Smooth muscle cell (in vitro differentiated cells): Measurements from ENCODE around the gene PCDHA7. TPM values are rescaled to one million over a fixed set of nuclear protein-coding genes. Genes with fewer than 3 reads are reported as not detected.
"Not testable (repeated sequence)": the region's sequence is repeated elsewhere in the genome, so short reads cannot be mapped to it uniquely, and the experiment has no call there.

Source experiments
- DNase-seq: peaks from one replicate; lab custom pipeline; 2025; ENCODE audit not compliant: unreplicated experiment; lab: John Stamatoyannopoulos, UW
- H2AFZ ChIP-seq: fragments of 200-600 bp; sonication (generic); 2 replicates; pipeline ENCODE4 v1.6.0; 2016; ENCODE audit warnings: antibody characterized with exemption, low read depth, mild to moderate bottlenecking
- H3F3A ChIP-seq: fragments of 200-600 bp; sonication (generic); 2 replicates; pipeline ENCODE4 v1.6.0; 2017; ENCODE audit warnings: antibody characterized with exemption, low read depth
- H3K27ac ChIP-seq: fragments of 200-600 bp; sonication (generic); 2 replicates; pipeline ENCODE4 v1.5.1; 2016; ENCODE audit warnings: low read depth, mild to moderate bottlenecking
- H3K27me3 ChIP-seq: fragments of 200-600 bp; sonication (generic); 2 replicates; pipeline ENCODE4 v1.6.1; 2016; ENCODE audit warnings: low read depth, mild to moderate bottlenecking
- H3K36me3 ChIP-seq: fragments of 200-600 bp; sonication (generic); 2 replicates; pipeline ENCODE4 v1.5.1; 2016; ENCODE audit warnings: low read depth
- H3K4me1 ChIP-seq: fragments of 200-600 bp; sonication (generic); 2 replicates; pipeline ENCODE4 v1.5.1; 2016; ENCODE audit warnings: low read depth
- H3K4me2 ChIP-seq: fragments of 200-600 bp; sonication (generic); 2 replicates; pipeline ENCODE4 v1.6.0; 2016; ENCODE audit warnings: mild to moderate bottlenecking
- H3K4me3 ChIP-seq: fragments of 200-600 bp; sonication (generic); 2 replicates; pipeline ENCODE4 v1.5.1; 2016; ENCODE audit warnings: mild to moderate bottlenecking
- H3K79me2 ChIP-seq: fragments of 200-600 bp; sonication (generic); 2 replicates; pipeline ENCODE4 v1.6.0; 2016; ENCODE audit warnings: low read depth, mild to moderate bottlenecking
- H3K9ac ChIP-seq: fragments of 200-600 bp; sonication (generic); 2 replicates; pipeline ENCODE4 v1.6.0; 2016; ENCODE audit warnings: low read depth
- H3K9me3 ChIP-seq: fragments of 200-600 bp; sonication (generic); replicated peaks from 2 replicates; pipeline ENCODE4 v1.5.1; 2016; ENCODE audit warnings: low read depth
- H4K20me1 ChIP-seq: fragments of 200-600 bp; sonication (generic); 2 replicates; pipeline ENCODE4 v1.6.0; 2016; ENCODE audit warnings: low read depth
- CTCF ChIP-seq: fragments of 200-600 bp; sonication (generic); IDR thresholded peaks from 2 replicates; pipeline ENCODE4 v1.5.1; 2017; ENCODE audit warnings: borderline replicate concordance, mild to moderate bottlenecking, antibody characterized with exemption; ENCODE audit not compliant: insufficient read depth, poor library complexity, severe bottlenecking
- WGBS: methylation state at CpG from one replicate; pipeline ENCODE4 v1.1.7; 2016; ENCODE audit warnings: low lambda C conversion rate; 5-methylcytosine and 5-hydroxymethylcytosine counted together
- polyA plus RNA-seq: library from polyadenylated mRNA; unstranded; fragments of >200 nt; fragmentation: Nextera tagmentation; extraction: Ambion mirVana; gene quantifications from 2 replicates; pipeline ENCODE4 v1.2.1, GENCODE V29; 2016
- total RNA-seq: library from RNA; depleted of rRNA; stranded (reverse); fragments of >200 nt; gene quantifications from 2 replicates; pipeline ENCODE4 v1.2.3, GENCODE V29; 2014

Gene PCDHA7
- total and polyA plus RNA-seq, 2 experiments from 2014 or later: 1.0 to 3.1 TPM

GRCh38 chr5:140796718-140797095 is 37.4 kb upstream of the PCDHA7 start:
- no peak overlapping the region for H3K4me2 ChIP-seq
- no peak overlapping the region for H3K27ac ChIP-seq
- no peaks in the 10 kb centered on the region for H4K20me1 ChIP-seq
- no peak overlapping the region for H3K9ac ChIP-seq
- H3K4me1 ChIP-seq: no peaks in the 10 kb centered on the region
- H3F3A ChIP-seq: no peaks in the 10 kb centered on the region
- no peaks in the 10 kb centered on the region for H3K27me3 ChIP-seq
- H3K36me3 ChIP-seq: peaks cover 8% of the 10 kb centered on the region
- peaks cover 7% of the 10 kb centered on the region for H3K9me3 ChIP-seq
- H2AFZ ChIP-seq: no peak overlapping the region
- 98% methylated on average over 39 of the region's 39 CpGs for WGBS
- no peak for DNase-seq
- no peaks in the 10 kb centered on the region for H3K79me2 ChIP-seq
- H3K4me3 ChIP-seq: no peak overlapping the region
- no peak for TF ChIP-seq CTCF

DNA sequence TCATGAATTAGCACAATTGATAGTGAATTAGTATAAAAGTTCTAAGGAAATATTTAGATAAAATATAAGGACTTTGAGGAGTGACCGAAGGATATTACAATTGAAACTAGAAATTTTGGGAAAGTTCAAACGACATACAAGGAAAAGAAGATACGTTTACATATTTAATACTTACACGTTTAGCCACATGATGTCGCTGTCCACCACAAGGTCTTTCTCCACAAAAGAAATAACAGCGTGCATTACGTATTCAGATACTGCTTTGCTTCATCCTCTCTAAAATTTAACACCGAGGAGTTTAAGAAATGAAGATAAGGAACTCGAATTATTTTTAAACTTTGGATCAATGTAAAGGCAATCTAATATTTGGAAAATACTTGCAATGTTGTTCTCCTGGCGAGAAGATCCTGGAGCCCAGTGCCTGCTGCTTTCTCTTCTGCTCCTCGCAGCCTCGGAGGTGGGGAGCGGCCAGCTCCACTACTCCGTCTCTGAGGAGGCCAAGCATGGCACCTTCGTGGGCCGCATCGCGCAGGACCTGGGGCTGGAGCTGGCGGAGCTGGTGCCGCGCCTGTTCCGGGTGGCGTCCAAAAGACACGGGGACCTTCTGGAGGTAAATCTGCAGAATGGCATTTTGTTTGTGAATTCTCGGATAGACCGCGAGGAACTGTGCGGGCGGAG is 33.1 kb upstream of the PCDHA7 start, which contains the start of gene PCDHA3:
Gene PCDHA3, plus strand, starts transcription at position 242 of the 678 bp plus-strand sequence.
- H3K4me2 ChIP-seq: no peak within 1 kb of the TSS
- WGBS: 94% methylated on average over 29 of the region's 29 CpGs
- H3K79me2 ChIP-seq: no peaks in the 10 kb centered on the region

DNA sequence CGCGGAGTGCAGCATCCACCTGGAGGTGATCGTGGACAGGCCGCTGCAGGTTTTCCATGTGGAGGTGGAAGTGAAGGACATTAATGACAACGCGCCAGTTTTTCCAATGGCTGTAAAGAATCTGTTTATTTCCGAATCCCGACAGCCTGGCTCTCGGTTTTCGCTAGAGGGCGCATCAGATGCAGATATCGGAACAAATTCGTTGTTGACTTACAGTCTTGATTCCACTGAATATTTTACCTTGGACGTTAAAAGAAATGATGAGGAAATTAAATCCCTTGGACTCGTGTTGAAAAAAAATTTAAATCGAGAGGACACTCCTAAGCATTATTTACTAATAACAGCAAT is 32.6 kb upstream of the PCDHA7 start:
- Histone ChIP-seq H4K20me1 (no peaks in the 10 kb centered on the region), H2AFZ (no peak overlapping the region), H3K4me1 (no peaks in the 10 kb centered on the region), H3F3A (no peaks in the 10 kb centered on the region), H3K27ac (no peak overlapping the region), H3K9ac (no peak overlapping the region), H3K36me3 (peaks cover 8% of the 10 kb centered on the region), H3K4me2 (no peak overlapping the region), H3K4me3 (no peak overlapping the region), H3K79me2 (no peaks in the 10 kb centered on the region), H3K9me3 (peaks cover 7% of the 10 kb centered on the region), H3K27me3 (no peaks in the 10 kb centered on the region)
- no peak for TF ChIP-seq CTCF
- 95% methylated on average over 16 of the region's 16 CpGs for WGBS
- no peak for DNase-seq

More for the DNA sequence above, 33.1 kb upstream of the PCDHA7 start, which contains the start of gene PCDHA3:
- no peaks in the 10 kb centered on the region for H3K4me1 ChIP-seq
- no peaks in the 10 kb centered on the region for H4K20me1 ChIP-seq
- H3F3A ChIP-seq: no peaks in the 10 kb centered on the region
- H3K36me3 ChIP-seq: peaks cover 8% of the 10 kb centered on the region
- H3K4me3 ChIP-seq: no peak within 1 kb of the TSS
- no peaks in the 10 kb centered on the region for H3K27me3 ChIP-seq
- no peak within 1 kb of the TSS for H2AFZ ChIP-seq
- no peak for DNase-seq
- H3K9ac ChIP-seq: no peak within 1 kb of the TSS
- H3K9me3 ChIP-seq: peaks cover 7% of the 10 kb centered on the region
- no peak for TF ChIP-seq CTCF
- H3K27ac ChIP-seq: no peak within 1 kb of the TSS

- not testable (repeated sequence) for H3K27ac ChIP-seq, H3K27me3 ChIP-seq, H4K20me1 ChIP-seq, H2AFZ ChIP-seq, H3K9ac ChIP-seq, H3K79me2 ChIP-seq, H3K36me3 ChIP-seq, H3K9me3 ChIP-seq, H3K4me2 ChIP-seq, H3K4me3 ChIP-seq, DNase-seq, H3K4me1 ChIP-seq, H3F3A ChIP-seq
- 97% methylated on average over 45 of the region's 45 CpGs for WGBS
These were observed 31.7 kb upstream of the PCDHA7 start for GRCh38 chr5:140802381-140802780.
